ENCODE measurements around the gene DDX56. TPM values are rescaled to one million over a fixed set of nuclear protein-coding genes. Genes with fewer than 3 reads are reported as not detected.

The DDX56 gene
- total and polyA plus RNA-seq, 7 donors: 14.6 to 60.5 (median 38.2) TPM

GRCh38 chr7:44581879-44582603 is 8.3 kb upstream of the DDX56 start, which contains the start of gene TMED4:
TMED4 (minus strand) TSS chr7:44582231; CDS start chr7:44582206, 25 bp downstream.
- Histone ChIP-seq H3K9me3 (no peaks in the 10 kb centered on the region), H3K4me1 (peaks cover 0 to 27% (median 21%) of the 10 kb centered on the region in 4 donors), H3K36me3 (peaks cover 0 to 41% (median 19%) of the 10 kb centered on the region in 4 donors), H3K27ac (peak within 1 kb of the TSS; percentile 94 to 98 (median 97)), H3K27me3 (no peaks in the 10 kb centered on the region), H3K4me3 (peak within 1 kb of the TSS; percentile 80 to 98 (median 88))
- peak; percentile 100 for DNase-seq
- 0% methylated on average over 71 of the region's 71 CpGs for WGBS, 2 donors
- TF ChIP-seq CTCF (IDR thresholded peaks at IDR 0.05) (no peak), POLR2A (IDR thresholded peaks at IDR 0.05) (peak; percentile 73 to 76), POLR2AphosphoS5 (IDR thresholded peaks at IDR 0.05) (peak; percentile 87 to 97 (median 94)), EP300 (IDR thresholded peaks at IDR 0.05) (peak in 1 of 4 donors; percentile 33)
- intact Hi-C loops (cut with DNase I): loop anchor here (1.0 to 10.0 kb wide), 5 partner anchors 24 to 403 kb away; partner anchors contain the start of genes H2AZ2, OGDH, PPIA and ZMIZ2

GRCh38 chr7:44580945-44581878 is 7.5 kb upstream of the DDX56 start:
- 5 to 16% methylated on average over 30 of the region's 30 CpGs for WGBS, 2 donors
- Histone ChIP-seq H3K36me3 (peaks cover 0 to 41% (median 19%) of the 10 kb centered on the region in 4 donors), H3K4me1 (peaks cover 0 to 27% (median 21%) of the 10 kb centered on the region in 4 donors), H3K9me3 (no peaks in the 10 kb centered on the region), H3K4me3 (peak overlapping the region; percentile 80 to 98 (median 88)), H3K27me3 (no peaks in the 10 kb centered on the region), H3K27ac (peak overlapping the region; percentile 94 to 98 (median 97))
- intact Hi-C loops (cut with DNase I): loop anchor here (5.0 to 10.0 kb wide), 3 partner anchors 166 to 404 kb away; partner anchors contain the start of genes PPIA and ZMIZ2
- DNase-seq: peak; percentile 71
- TF ChIP-seq POLR2AphosphoS5 (IDR thresholded peaks at IDR 0.05) (no peak), EP300 (IDR thresholded peaks at IDR 0.05) (no peak), CTCF (IDR thresholded peaks at IDR 0.05) (no peak), POLR2A (IDR thresholded peaks at IDR 0.05) (no peak)

GRCh38 chr7:44576228-44576627 is 2.5 kb upstream of the DDX56 start:
- Histone ChIP-seq H3K27me3 (no peaks in the 10 kb centered on the region), H3K36me3 (peaks cover 8 to 66% (median 30%) of the 10 kb centered on the region in 4 donors), H3K4me3 (no peak overlapping the region), H3K9me3 (no peaks in the 10 kb centered on the region), H3K27ac (no peak overlapping the region), H3K4me1 (peaks cover 0 to 42% (median 35%) of the 10 kb centered on the region in 4 donors)
- intact Hi-C loops (cut with DNase I): no loop called here
- TF ChIP-seq CTCF (IDR thresholded peaks at IDR 0.05): no peak
- no peak for TF ChIP-seq POLR2AphosphoS5 (IDR thresholded peaks at IDR 0.05)
- TF ChIP-seq EP300 (IDR thresholded peaks at IDR 0.05): no peak
- no peak for TF ChIP-seq POLR2A (IDR thresholded peaks at IDR 0.05)
- DNase-seq: no peak
- WGBS, 2 donors: 86 to 89% methylated on average over 2 of the region's 2 CpGs

- H3K27me3 ChIP-seq: no peaks in the 10 kb centered on the region
- no peak overlapping the region for H3K4me3 ChIP-seq
- no peak for DNase-seq
- intact Hi-C loops (cut with DNase I): no loop called here
- H3K4me1 ChIP-seq: peaks cover 0 to 31% (median 24%) of the 10 kb centered on the region in 4 donors
- no peaks in the 10 kb centered on the region for H3K9me3 ChIP-seq
- TF ChIP-seq POLR2AphosphoS5 (IDR thresholded peaks at IDR 0.05) (no peak), POLR2A (IDR thresholded peaks at IDR 0.05) (no peak), EP300 (IDR thresholded peaks at IDR 0.05) (no peak), CTCF (IDR thresholded peaks at IDR 0.05) (no peak)
- H3K36me3 ChIP-seq: peaks cover 17 to 66% (median 40%) of the 10 kb centered on the region in 4 donors
- H3K27ac ChIP-seq: peak overlapping the region in 1 of 4 donors; percentile 92
Observed at GRCh38 chr7:44575054-44575453, 1.3 kb upstream of the DDX56 start.

All from sigmoid colon (tissue), 7 donors.